HG03139 (cell line): ENCODE data around the gene NUDCD3.
A peak's percentile ranks its signal among the peaks of the same experiment; 100 is the strongest.

Source experiments
- ATAC-seq: cut with Tn5 transposase; IDR thresholded peaks from one replicate; pipeline ENCODE4 v1.9.1; 2021; ENCODE audit not compliant: unreplicated experiment

Gene NUDCD3

DNA sequence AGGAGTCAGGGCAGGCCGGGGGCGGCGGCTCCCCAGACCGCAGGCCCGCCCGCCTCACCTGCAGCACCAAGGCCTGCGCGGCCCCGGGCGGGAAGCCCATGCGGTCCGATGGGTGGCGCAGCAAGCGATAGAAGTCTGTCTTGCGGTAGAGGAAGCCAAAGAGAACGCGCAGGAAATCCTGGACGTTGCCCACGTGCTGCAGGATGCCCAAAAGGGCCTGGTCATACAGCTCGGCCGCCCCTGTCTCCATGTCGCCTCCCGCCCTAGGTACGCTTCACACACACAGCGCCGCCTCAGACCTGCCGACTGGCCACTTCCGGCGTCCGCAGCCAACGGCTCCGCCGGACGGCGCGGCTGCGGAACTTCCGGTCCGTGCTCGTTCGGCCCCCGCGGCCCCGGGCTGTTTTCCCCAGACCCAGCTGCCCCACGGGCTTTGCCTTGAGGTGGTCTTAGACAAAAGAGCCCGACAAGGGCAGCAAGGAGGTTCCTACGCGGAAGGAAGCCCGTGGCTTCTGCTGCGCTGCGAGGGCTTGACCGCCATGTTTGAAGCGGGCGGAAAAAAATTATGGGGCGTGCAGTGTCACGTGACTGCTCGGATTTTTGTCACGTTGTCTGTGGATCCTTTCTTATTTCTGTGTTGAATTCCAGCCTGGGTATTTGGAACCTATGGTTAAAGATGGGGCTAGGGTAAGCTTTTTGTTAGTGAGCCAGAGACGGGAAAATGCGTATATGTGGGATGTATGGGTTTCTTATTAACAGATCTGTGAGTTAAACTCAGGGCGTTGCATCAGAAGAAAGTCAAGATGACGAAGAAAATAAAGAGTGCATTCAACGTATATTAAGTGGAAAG is at the start of gene NUDCD3:
Gene NUDCD3 (minus strand): TSS at position 308 of the 850 bp plus-strand sequence. CDS start 58 bp downstream, at position 250.
- peak; percentile 83 for ATAC-seq

DNA sequence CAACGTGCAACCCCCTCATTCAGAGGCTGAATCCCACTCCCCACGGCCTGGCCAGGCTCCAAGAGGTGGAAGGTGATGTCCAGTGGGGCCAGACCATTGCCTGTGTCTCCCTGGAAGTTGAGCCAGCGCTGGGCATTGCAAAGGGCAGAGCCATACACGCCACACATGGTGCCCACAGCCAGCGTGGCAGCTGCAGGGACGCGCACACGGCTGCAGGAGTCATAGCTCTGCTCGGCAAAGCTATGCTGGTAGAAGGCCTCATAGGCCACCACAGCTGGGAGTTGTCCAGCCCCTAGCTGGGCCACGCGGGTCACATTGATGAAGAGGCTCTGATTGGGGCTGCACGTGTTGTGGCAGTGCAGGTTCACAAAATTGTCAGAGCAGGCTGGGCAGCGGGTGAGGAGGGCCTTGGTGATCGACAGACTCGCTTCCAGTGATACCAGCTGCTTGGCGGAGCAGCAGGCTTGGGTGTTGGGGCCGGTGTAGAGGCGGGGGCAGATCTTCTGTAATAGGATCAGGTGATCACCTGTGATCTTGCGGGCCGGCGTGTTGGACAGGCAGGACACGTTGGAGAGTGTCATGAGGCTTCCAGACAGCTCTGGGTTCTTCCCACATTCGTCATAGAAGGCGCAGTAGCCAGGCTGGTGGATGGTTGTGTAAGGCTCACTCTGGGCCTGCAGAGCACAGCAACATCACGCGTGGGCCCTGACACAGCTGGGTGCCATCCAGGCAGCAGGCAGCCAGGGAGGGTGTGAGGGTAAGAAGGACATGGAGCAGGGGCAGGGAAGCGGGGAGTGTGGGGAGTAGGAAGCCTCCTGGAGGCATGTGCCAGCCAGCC is 49.4 kb upstream of the NUDCD3 start:
- no peak for ATAC-seq

DNA sequence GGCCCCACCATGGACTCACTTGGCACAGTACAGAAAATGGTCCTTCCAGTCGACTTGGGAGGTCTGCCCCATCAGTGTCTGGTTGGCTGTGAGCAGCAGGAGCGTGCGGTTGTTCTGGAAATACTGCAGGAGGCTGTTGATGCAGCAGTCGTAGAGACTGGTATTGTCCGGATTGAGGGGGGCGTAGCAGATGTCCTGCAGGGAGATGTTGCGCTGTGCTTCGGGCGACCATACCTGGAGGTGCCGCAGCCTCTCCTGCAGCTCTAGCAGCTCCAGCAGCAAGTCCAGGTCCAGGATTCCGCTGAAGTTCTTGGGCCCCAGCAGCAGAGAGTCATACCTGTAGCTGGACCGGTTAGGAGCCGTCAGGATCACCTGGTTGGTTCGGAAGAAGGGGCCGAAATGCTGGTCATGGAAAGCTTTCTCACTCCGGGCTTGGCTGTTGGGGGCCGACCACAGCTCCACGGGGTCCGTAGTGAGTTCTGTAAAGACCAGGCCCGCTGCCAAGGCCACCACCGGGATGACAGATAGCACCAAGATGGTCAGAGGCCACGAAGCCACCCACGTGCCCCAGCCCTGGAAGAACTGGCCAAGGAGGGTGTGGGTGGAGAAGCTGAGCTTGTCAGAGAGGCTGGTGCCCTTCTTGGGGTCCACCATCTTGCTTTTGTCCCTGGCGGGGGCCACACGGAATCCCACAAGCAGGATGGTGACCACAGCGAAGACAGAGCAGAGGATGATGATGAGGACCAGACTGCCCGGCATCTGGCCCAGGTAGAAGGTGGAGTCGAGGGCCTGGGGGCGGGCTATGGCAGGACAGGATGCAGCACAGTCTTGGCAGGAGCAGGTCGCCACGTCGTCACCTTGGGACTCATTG is 48.6 kb upstream of the NUDCD3 start:
- ATAC-seq, result no peak

- no peak for ATAC-seq
These were observed 47.8 kb upstream of the NUDCD3 start for GRCh38 chr7:44538093-44538797.

GRCh38 chr7:44537442-44537841 is 47.0 kb upstream of the NUDCD3 start:
- no peak for ATAC-seq

- ATAC-seq, result no peak
These were observed 45.6 kb upstream of the NUDCD3 start for GRCh38 chr7:44536090-44536489.

GRCh38 chr7:44535348-44536064 is 45.0 kb upstream of the NUDCD3 start:
- no peak for ATAC-seq

DNA sequence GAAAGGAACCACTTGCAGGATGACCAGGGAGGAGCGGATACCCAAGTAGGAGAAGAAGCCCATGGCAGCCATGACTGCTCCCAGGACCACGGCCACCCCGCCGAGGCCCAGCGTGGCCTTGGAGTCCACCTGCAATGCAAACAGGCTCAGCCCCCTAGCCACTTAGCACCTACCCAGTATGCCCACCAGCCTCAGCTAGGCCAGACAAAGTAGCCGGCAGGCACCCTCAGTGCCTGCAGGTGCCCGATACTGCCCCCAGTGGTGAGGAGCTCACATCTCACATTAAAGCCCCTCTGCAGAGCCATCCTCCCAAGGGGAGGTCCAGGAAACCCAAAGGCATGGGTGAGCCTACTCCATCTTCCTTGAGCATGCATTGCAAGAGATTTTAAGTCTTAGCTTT is 44.0 kb upstream of the NUDCD3 start:
- ATAC-seq, result no peak

GRCh38 chr7:44534087-44534486 is 43.6 kb upstream of the NUDCD3 start:
- ATAC-seq, result no peak

DNA sequence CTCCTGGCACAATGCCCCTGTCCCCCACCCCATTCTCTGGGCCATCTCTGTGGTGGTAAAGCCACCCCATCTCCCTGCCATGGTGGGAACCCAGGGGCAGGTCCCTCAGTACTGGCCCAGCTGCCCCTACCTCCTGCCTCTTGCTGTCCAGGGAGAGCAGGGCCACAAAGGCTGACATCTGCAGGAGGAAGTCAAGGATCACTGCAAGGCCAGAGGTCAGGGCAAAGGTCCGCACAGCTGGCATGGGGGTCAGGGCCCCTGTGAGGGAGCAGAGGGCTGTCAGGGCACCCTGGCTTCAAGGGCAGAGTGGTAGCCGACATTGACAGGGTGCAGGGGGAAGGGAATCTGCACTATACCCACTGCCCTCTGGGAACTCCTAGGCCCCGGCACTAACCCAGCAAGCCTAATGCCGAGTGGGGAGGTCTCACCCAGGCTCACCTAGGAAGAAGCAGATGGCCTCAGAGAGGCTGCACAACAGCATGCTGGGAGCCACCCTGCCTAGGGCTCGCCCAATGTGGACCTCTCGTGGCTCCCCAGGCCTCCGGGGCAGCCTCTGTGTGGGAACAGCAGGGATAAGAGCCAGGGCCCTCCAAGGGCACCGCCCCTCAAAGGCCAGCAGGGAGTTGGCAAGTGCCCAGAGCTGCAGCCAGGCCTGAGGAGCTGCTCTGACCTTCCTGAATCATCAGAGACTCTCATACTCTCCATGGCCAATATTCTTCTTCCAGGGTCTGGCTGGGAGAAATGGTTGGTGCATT is 43.0 kb upstream of the NUDCD3 start:
- no peak for ATAC-seq

DNA sequence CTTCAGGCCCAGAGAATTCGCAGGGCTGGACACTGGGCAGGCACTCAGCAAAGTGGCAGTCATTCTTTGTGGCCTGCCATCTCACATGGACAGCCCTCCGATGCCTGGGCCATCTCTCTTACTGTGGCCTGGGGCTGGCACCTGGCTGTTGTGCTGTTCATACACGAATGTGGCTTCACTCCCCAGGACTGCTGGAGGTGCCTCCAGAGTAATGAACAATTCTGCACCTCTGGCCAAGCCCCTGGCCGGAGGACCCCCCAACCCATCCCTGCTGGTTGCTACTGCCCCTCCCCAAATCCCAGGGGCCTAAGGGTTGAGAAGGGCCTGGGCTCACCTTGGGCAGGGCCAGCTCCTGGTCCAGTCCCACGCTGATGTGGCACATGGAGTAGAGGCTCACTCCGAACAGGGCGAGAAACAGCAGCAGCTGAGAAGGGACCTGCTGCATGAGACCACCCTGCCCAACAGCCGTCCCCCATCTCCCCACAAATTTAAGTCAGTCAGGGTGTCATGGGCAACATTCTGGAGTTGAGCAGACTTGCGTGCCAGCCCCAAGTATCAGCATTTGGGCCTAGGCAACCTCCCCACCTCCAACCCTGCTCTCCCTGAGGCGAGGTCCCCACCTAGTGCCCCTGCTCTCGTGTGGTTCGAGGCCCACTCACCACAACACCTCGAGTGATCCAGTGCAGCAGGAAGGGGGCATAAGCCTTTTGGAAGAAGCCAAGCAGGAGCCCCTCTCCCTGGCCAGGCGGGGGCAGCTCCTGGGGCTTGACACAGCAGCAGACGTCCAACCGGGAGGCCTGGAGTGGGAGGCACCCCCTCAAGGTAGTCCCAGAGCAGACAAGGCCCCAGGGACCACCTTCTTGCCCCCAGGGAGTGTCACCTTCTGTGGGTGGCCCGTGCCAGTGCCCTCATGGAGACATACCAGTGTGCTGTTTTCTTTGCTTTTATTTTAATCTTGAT is 41.2 kb upstream of the NUDCD3 start:
- ATAC-seq, result no peak

- ATAC-seq, result no peak
These were observed 40.5 kb upstream of the NUDCD3 start for GRCh38 chr7:44530990-44531389.

- no peak for ATAC-seq
These were observed 34.4 kb upstream of the NUDCD3 start for GRCh38 chr7:44524811-44525388.

DNA sequence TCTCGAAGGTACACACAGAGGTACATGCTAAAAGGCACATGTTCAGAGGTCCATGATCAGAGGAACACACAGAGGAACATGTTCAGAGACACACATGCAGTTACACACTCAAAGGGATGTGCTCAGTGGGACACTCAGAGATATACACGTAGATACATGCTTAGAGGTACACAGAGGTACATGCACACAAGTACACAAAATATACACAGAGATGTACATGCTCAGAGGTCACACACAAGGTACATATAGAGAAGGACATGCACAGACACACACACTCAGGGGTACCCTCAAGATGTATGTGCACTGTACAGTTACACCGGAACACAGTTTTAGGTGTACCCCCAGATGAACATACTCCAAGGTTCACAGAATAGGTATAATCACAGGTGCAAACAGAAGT is 31.9 kb upstream of the NUDCD3 start:
- no peak for ATAC-seq

- ATAC-seq, result no peak
These were observed 31.1 kb upstream of the NUDCD3 start for GRCh38 chr7:44521347-44522095.

DNA sequence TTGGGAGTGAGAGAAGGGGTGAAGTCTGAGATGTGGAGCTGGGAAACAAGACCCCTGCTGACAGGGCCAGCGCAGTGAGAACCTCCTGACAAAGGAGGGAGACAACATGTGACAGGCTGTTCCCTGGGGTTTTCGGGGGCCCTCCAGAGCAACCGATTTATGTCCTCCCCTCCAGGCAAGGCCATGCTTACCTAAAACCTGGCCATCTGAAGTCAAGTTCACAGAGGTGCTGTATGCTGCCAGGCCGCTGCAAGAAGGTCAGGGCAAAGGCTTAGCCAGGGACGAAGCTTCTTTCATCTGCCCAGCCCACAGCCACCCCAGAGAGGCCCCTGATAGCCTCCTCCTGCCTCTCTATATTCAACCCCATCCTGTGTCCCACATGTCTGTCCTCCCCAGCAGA is 30.1 kb upstream of the NUDCD3 start:
- no peak for ATAC-seq

GRCh38 chr7:44519546-44519945 is 29.1 kb upstream of the NUDCD3 start:
- no peak for ATAC-seq
